Osteoblast (primary cell): ENCODE measurements around the gene DHRS13. TPM values are rescaled to one million over a fixed set of nuclear protein-coding genes. Genes with fewer than 3 reads are reported as not detected.
A peak's percentile ranks its signal among the peaks of the same experiment; 100 is the strongest.

Experiments
- DNase-seq: peaks from one replicate; pipeline ENCODE4 v3.0.0; 2011; ENCODE audit warnings: low spot score, mixed read lengths; ENCODE audit not compliant: insufficient read length; ENCODE audit errors: missing footprints
- H2AFZ ChIP-seq: 2 replicates; pipeline ENCODE4 v1.6.0; 2011; ENCODE audit warnings: mild to moderate bottlenecking, low read length
- H3K27ac ChIP-seq: 2 replicates; pipeline ENCODE4 v1.5.1; 2011; ENCODE audit warnings: mild to moderate bottlenecking, low read depth, low read length, moderate library complexity
- H3K27me3 ChIP-seq: 2 replicates; pipeline ENCODE4 v1.6.0; 2012; ENCODE audit warnings: mild to moderate bottlenecking, control low read depth, inconsistent platforms, low read length, moderate library complexity; ENCODE audit not compliant: insufficient read depth
- H3K36me3 ChIP-seq: 2 replicates; pipeline ENCODE4 v1.5.1; 2011; ENCODE audit warnings: mild to moderate bottlenecking, low read length, control low read depth, moderate library complexity; ENCODE audit not compliant: insufficient read depth
- H3K4me1 ChIP-seq: 2 replicates; pipeline ENCODE4 v1.5.1; 2011; ENCODE audit warnings: mild to moderate bottlenecking, low read length, control low read depth, moderate library complexity; ENCODE audit not compliant: insufficient read depth
- H3K4me2 ChIP-seq: 2 replicates; pipeline ENCODE4 v1.6.0; 2011; ENCODE audit warnings: mild to moderate bottlenecking, low read length; ENCODE audit not compliant: insufficient read depth
- H3K4me3 ChIP-seq: fragments of 200-600 bp; sonication (generic); 3 replicates; pipeline ENCODE4 v1.5.1; 2012; ENCODE audit warnings: mild to moderate bottlenecking, low read length, inconsistent platforms; ENCODE audit not compliant: insufficient read depth
- H3K79me2 ChIP-seq: 2 replicates; pipeline ENCODE4 v1.6.0; 2012; ENCODE audit warnings: mild to moderate bottlenecking, low read length, control low read depth, inconsistent platforms; ENCODE audit not compliant: insufficient read depth
- H3K9me3 ChIP-seq: 2 replicates; pipeline ENCODE4 v1.5.1; 2011; ENCODE audit warnings: low read depth, low read length, control low read depth
- H4K20me1 ChIP-seq: 2 replicates; pipeline ENCODE4 v1.6.0; 2012; ENCODE audit warnings: mild to moderate bottlenecking, low read length, control low read depth; ENCODE audit not compliant: insufficient read depth
- CTCF ChIP-seq: IDR thresholded peaks from 2 replicates; pipeline ENCODE4 v1.5.1; 2011; ENCODE audit warnings: mild to moderate bottlenecking, low read depth, low read length, moderate library complexity; ENCODE audit errors: extremely low read depth
- total RNA-seq: library from RNA; depleted of rRNA; stranded (reverse); fragments of >200 nt; gene quantifications from 2 replicates; pipeline ENCODE4 v1.2.3, GENCODE V29; 2012

DHRS13 gene
- total RNA-seq, 1 donor: 6.2 TPM

GRCh38 chr17:28864991-28865849 is 37.7 kb downstream of the DHRS13 start:
- H3K4me3 ChIP-seq: no peak overlapping the region
- no peaks in the 10 kb centered on the region for H3K4me1 ChIP-seq
- H3K9me3 ChIP-seq: no peaks in the 10 kb centered on the region
- H3K4me2 ChIP-seq: no peak overlapping the region
- no peaks in the 10 kb centered on the region for H4K20me1 ChIP-seq
- peaks cover 5% of the 10 kb centered on the region for H3K36me3 ChIP-seq
- TF ChIP-seq CTCF: no peak
- H3K27ac ChIP-seq: no peak overlapping the region
- no peak overlapping the region for H2AFZ ChIP-seq
- no peaks in the 10 kb centered on the region for H3K79me2 ChIP-seq
- DNase-seq: peak; percentile 15
- no peaks in the 10 kb centered on the region for H3K27me3 ChIP-seq

GRCh38 chr17:28863953-28864352 is 38.9 kb downstream of the DHRS13 start:
- Histone ChIP-seq H4K20me1 (no peaks in the 10 kb centered on the region), H3K36me3 (peaks cover 9% of the 10 kb centered on the region), H3K4me1 (no peaks in the 10 kb centered on the region), H2AFZ (no peak overlapping the region), H3K4me3 (no peak overlapping the region), H3K4me2 (no peak overlapping the region), H3K27me3 (no peaks in the 10 kb centered on the region), H3K79me2 (no peaks in the 10 kb centered on the region), H3K27ac (no peak overlapping the region), H3K9me3 (no peaks in the 10 kb centered on the region)
- TF ChIP-seq CTCF: no peak
- peak; percentile 30 for DNase-seq

- H3K27ac ChIP-seq: no peak overlapping the region
- no peaks in the 10 kb centered on the region for H3K27me3 ChIP-seq
- H3K36me3 ChIP-seq: peaks cover 21% of the 10 kb centered on the region
- no peak overlapping the region for H2AFZ ChIP-seq
- TF ChIP-seq CTCF: no peak
- no peak overlapping the region for H3K4me3 ChIP-seq
- no peaks in the 10 kb centered on the region for H4K20me1 ChIP-seq
- no peak overlapping the region for H3K4me2 ChIP-seq
- no peaks in the 10 kb centered on the region for H3K9me3 ChIP-seq
- DNase-seq: no peak
- no peaks in the 10 kb centered on the region for H3K79me2 ChIP-seq
- no peaks in the 10 kb centered on the region for H3K4me1 ChIP-seq
These were observed 40.3 kb downstream of the DHRS13 start for GRCh38 chr17:28862561-28862960.

- Histone ChIP-seq H2AFZ (no peak overlapping the region), H3K4me3 (no peak overlapping the region), H3K4me2 (no peak overlapping the region), H3K9me3 (no peaks in the 10 kb centered on the region), H3K79me2 (no peaks in the 10 kb centered on the region), H3K4me1 (no peaks in the 10 kb centered on the region), H3K27me3 (no peaks in the 10 kb centered on the region), H3K36me3 (peaks cover 21% of the 10 kb centered on the region), H3K27ac (no peak overlapping the region), H4K20me1 (no peaks in the 10 kb centered on the region)
- no peak for DNase-seq
- no peak for TF ChIP-seq CTCF
These were observed 41.3 kb downstream of the DHRS13 start for GRCh38 chr17:28861393-28862203.
